ENCODE measurements around the gene MAST4.
A peak's percentile ranks its signal among the peaks of the same experiment; 100 is the strongest.

The MAST4 gene

GRCh38 chr5:66985417-66985816 is 389.2 kb downstream of the MAST4 start:
- Histone ChIP-seq H3K27me3 (ENCODE audit: insufficient read depth, poor library complexity, severe bottlenecking) (no peaks in the 10 kb centered on the region), H3K36me3 (ENCODE audit: low read depth) (no peaks in the 10 kb centered on the region), H3K27ac (ENCODE audit: poor library complexity, severe bottlenecking) (no peak overlapping the region), H3K4me1 (ENCODE audit: insufficient read depth, poor library complexity, severe bottlenecking) (peaks cover 13% of the 10 kb centered on the region), H3K4me3 (ENCODE audit: severe bottlenecking) (no peak overlapping the region), H3K9me3 (ENCODE audit: severe bottlenecking) (no peaks in the 10 kb centered on the region)
- DNase-seq (ENCODE audit: low spot score) (no peak), ATAC-seq (ENCODE audit: low read depth) (no peak)
- no peak for TF ChIP-seq CTCF (IDR thresholded peaks at IDR 0.05; ENCODE audit: poor library complexity, severe bottlenecking)

DNA sequence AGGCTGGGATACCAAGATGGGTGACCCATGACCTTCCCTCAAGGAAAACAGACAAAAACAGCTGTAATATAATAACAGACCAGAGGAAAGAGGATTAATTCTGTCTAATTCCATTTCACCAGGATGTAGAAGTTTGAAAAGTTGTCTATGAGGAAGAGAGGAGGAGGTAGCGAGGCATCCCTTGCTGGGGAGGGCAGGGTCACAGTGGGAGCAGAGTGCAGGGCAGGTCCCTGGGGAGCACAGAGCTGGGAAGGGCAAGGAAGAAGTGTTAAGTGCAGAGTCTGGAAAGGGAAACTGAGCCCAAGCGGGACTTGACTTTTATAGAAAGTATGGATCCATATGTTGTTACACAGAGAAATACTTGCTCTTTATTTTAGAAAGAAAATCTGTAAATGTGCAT is 389.8 kb downstream of the MAST4 start:
- no peak for TF ChIP-seq CTCF (IDR thresholded peaks at IDR 0.05; ENCODE audit: poor library complexity, severe bottlenecking)
- H3K4me3 ChIP-seq (ENCODE audit: severe bottlenecking), result no peak overlapping the region

GRCh38 chr5:66986534-66986933 is 390.3 kb downstream of the MAST4 start:
- no peak for DNase-seq (ENCODE audit: low spot score)
- Histone ChIP-seq H3K4me3 (ENCODE audit: severe bottlenecking) (no peak overlapping the region), H3K4me1 (ENCODE audit: insufficient read depth, poor library complexity, severe bottlenecking) (peaks cover 13% of the 10 kb centered on the region), H3K27ac (ENCODE audit: poor library complexity, severe bottlenecking) (no peak overlapping the region), H3K9me3 (ENCODE audit: severe bottlenecking) (no peaks in the 10 kb centered on the region), H3K36me3 (ENCODE audit: low read depth) (no peaks in the 10 kb centered on the region), H3K27me3 (ENCODE audit: insufficient read depth, poor library complexity, severe bottlenecking) (no peaks in the 10 kb centered on the region)
- no peak for TF ChIP-seq CTCF (IDR thresholded peaks at IDR 0.05; ENCODE audit: poor library complexity, severe bottlenecking)
- ATAC-seq (ENCODE audit: low read depth), result no peak

More for the DNA sequence above, 389.8 kb downstream of the MAST4 start:
- Histone ChIP-seq H3K9me3 (ENCODE audit: severe bottlenecking) (no peaks in the 10 kb centered on the region), H3K4me1 (ENCODE audit: insufficient read depth, poor library complexity, severe bottlenecking) (peaks cover 13% of the 10 kb centered on the region), H3K36me3 (ENCODE audit: low read depth) (no peaks in the 10 kb centered on the region), H3K27ac (ENCODE audit: poor library complexity, severe bottlenecking) (no peak overlapping the region), H3K27me3 (ENCODE audit: insufficient read depth, poor library complexity, severe bottlenecking) (no peaks in the 10 kb centered on the region)
- ATAC-seq (ENCODE audit: low read depth), result no peak
- no peak for DNase-seq (ENCODE audit: low spot score)

- peaks cover 13% of the 10 kb centered on the region for H3K4me1 ChIP-seq (ENCODE audit: insufficient read depth, poor library complexity, severe bottlenecking)
- no peaks in the 10 kb centered on the region for H3K9me3 ChIP-seq (ENCODE audit: severe bottlenecking)
- no peak for TF ChIP-seq CTCF (IDR thresholded peaks at IDR 0.05; ENCODE audit: poor library complexity, severe bottlenecking)
- H3K4me3 ChIP-seq (ENCODE audit: severe bottlenecking), result no peak overlapping the region
- H3K36me3 ChIP-seq (ENCODE audit: low read depth), result no peaks in the 10 kb centered on the region
- no peaks in the 10 kb centered on the region for H3K27me3 ChIP-seq (ENCODE audit: insufficient read depth, poor library complexity, severe bottlenecking)
- no peak for DNase-seq (ENCODE audit: low spot score)
- peak; percentile 46; the same call in 1 of the 3 replicates for ATAC-seq (ENCODE audit: low read depth)
- H3K27ac ChIP-seq (ENCODE audit: poor library complexity, severe bottlenecking), result no peak overlapping the region
Measured at GRCh38 chr5:66987126-66987525, 390.9 kb downstream of the MAST4 start.

DNA sequence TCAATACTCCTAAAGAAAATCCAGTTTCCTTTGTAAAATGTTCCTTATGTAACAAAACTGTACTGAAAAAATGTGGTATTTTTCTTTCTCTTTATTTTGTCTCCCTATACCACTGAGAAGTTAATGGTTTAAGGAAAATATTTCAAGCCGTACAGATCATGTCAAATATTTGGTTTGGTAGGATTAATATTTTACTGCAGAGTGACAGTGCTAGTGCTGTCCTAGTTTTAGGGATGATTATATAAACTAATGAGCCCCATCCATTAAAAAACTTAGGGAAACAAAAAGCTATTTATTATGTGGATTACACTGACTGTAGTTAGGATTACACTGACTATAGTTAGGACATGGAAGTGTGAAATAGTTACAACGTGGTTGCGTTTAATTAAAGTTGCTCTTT is 391.3 kb downstream of the MAST4 start:
- Histone ChIP-seq H3K27ac (ENCODE audit: poor library complexity, severe bottlenecking) (no peak overlapping the region), H3K9me3 (ENCODE audit: severe bottlenecking) (no peaks in the 10 kb centered on the region), H3K4me1 (ENCODE audit: insufficient read depth, poor library complexity, severe bottlenecking) (peaks cover 13% of the 10 kb centered on the region), H3K27me3 (ENCODE audit: insufficient read depth, poor library complexity, severe bottlenecking) (no peaks in the 10 kb centered on the region), H3K4me3 (ENCODE audit: severe bottlenecking) (no peak overlapping the region), H3K36me3 (ENCODE audit: low read depth) (no peaks in the 10 kb centered on the region)
- ATAC-seq (ENCODE audit: low read depth) (no peak), DNase-seq (ENCODE audit: low spot score) (no peak)
- no peak for TF ChIP-seq CTCF (IDR thresholded peaks at IDR 0.05; ENCODE audit: poor library complexity, severe bottlenecking)

Measured in RWPE2 (cell line).